NB4 (cell line): ENCODE results near the gene NUAK1.

Experiments used
- DNase-seq: peaks from one replicate; pipeline ENCODE4 v3.0.0; 2010; ENCODE audit warnings: low read depth
- H3K4me3 ChIP-seq: one replicate; pipeline ENCODE4 v1.5.1; 2011; ENCODE audit warnings: mild to moderate bottlenecking, low read depth, low read length, moderate library complexity
- CTCF ChIP-seq: IDR thresholded peaks from one replicate; pipeline ENCODE4 v1.5.1; 2012; ENCODE audit warnings: low read depth, low read length
- MAX ChIP-seq: IDR thresholded peaks from 2 replicates; pipeline ENCODE4 v1.6.1; 2011; ENCODE audit warnings: low read depth, low read length
- MYC ChIP-seq: IDR thresholded peaks from 2 replicates; pipeline ENCODE4 v1.6.1; 2011; ENCODE audit warnings: low read depth, low read length
- POLR2A ChIP-seq: IDR thresholded peaks from 2 replicates; pipeline ENCODE4 v1.6.1; 2011; ENCODE audit warnings: mild to moderate bottlenecking; ENCODE audit not compliant: insufficient read length; ENCODE audit errors: extremely low read depth

Gene NUAK1

GRCh38 chr12:106120519-106121105 lies 18.1 kb downstream of the NUAK1 start:
- DNase-seq: no peak
- no peak for TF ChIP-seq POLR2A
- TF ChIP-seq MAX: no peak
- no peak for TF ChIP-seq MYC
- no peak for TF ChIP-seq CTCF
- H3K4me3 ChIP-seq: no peak overlapping the region

- no peak for DNase-seq
- no peak for TF ChIP-seq POLR2A
- TF ChIP-seq MAX: no peak
- no peak for TF ChIP-seq MYC
- TF ChIP-seq CTCF: no peak
- no peak overlapping the region for H3K4me3 ChIP-seq
Observed at GRCh38 chr12:106119301-106119700, 19.5 kb downstream of the NUAK1 start.

GRCh38 chr12:106118381-106119130 lies 20.2 kb downstream of the NUAK1 start:
- no peak for TF ChIP-seq MYC
- no peak for DNase-seq
- no peak overlapping the region for H3K4me3 ChIP-seq

GRCh38 chr12:106115440-106115839 lies 23.3 kb downstream of the NUAK1 start:
- H3K4me3 ChIP-seq: no peak overlapping the region
- no peak for DNase-seq
- no peak for TF ChIP-seq POLR2A
- no peak for TF ChIP-seq CTCF
- TF ChIP-seq MYC: no peak

- peak; percentile 37 for DNase-seq
- no peak overlapping the region for H3K4me3 ChIP-seq
- TF ChIP-seq MYC (no peak), MAX (no peak), CTCF (no peak), POLR2A (no peak)
Observed at GRCh38 chr12:106114447-106115068, 24.2 kb downstream of the NUAK1 start.

GRCh38 chr12:106113824-106114446 lies 24.8 kb downstream of the NUAK1 start:
- DNase-seq: no peak

More at GRCh38 chr12:106113824-106114446, 24.8 kb downstream of the NUAK1 start:
- TF ChIP-seq MYC (no peak), MAX (no peak), POLR2A (no peak), CTCF (no peak)
- no peak overlapping the region for H3K4me3 ChIP-seq
